HFFc6 (cell line): ENCODE data around the gene CNTLN. TPM values are rescaled to one million over a fixed set of nuclear protein-coding genes. Genes with fewer than 3 reads are reported as not detected.

Source experiments
- DNase-seq: peaks from one replicate; pipeline ENCODE4 v3.0.0-alpha.2; 2018
- H3K27ac Mint-ChIP-seq: 2 replicates; pipeline ENCODE4 v1.8.0; 2020; ENCODE audit warnings: mild to moderate bottlenecking, mixed read lengths
- H3K27me3 Mint-ChIP-seq: 2 replicates; pipeline ENCODE4 v1.8.0; 2021; ENCODE audit warnings: mild to moderate bottlenecking, moderate library complexity, mixed read lengths; ENCODE audit not compliant: insufficient read depth
- H3K36me3 Mint-ChIP-seq: 2 replicates; pipeline ENCODE4 v1.8.0; 2021; ENCODE audit warnings: low read depth, mixed read lengths
- H3K4me1 Mint-ChIP-seq: 2 replicates; pipeline ENCODE4 v1.8.0; 2020; ENCODE audit warnings: low read depth, mixed read lengths
- H3K4me3 Mint-ChIP-seq: 2 replicates; pipeline ENCODE4 v1.8.0; 2020; ENCODE audit warnings: mild to moderate bottlenecking, moderate library complexity, mixed read lengths
- H3K9me3 Mint-ChIP-seq: 2 replicates; pipeline ENCODE4 v1.8.0; 2020; ENCODE audit warnings: mild to moderate bottlenecking, mixed read lengths
- CTCF ChIP-seq: fragments of 200-600 bp; sonication (generic); IDR thresholded peaks from 2 replicates; pipeline ENCODE4 v1.5.0; 2021; ENCODE audit warnings: antibody characterized with exemption, mild to moderate bottlenecking
- total RNA-seq, 6 experiments: library from RNA; stranded (reverse); fragmentation: NEBNext Ultra II Directional; extraction: Animal tissue kit (Norgen Biotek cat#: 25700); gene quantifications; 2 replicates in 1 of 6; 3 replicates in 5 of 6; pipeline ENCODE4 v1.2.3, GENCODE V29; 2021

Gene CNTLN
- total RNA-seq, 6 experiments from 2014 or later: 4.9 to 9.0 (median 8.6) TPM

GRCh38 chr9:17315341-17315740, 180.5 kb downstream of the CNTLN start:
- Mint-ChIP-seq H3K4me1 (peaks cover 26% of the 10 kb centered on the region), H3K9me3 (no peaks in the 10 kb centered on the region), H3K27me3 (no peaks in the 10 kb centered on the region), H3K4me3 (no peak overlapping the region), H3K36me3 (no peaks in the 10 kb centered on the region), H3K27ac (no peak overlapping the region)
- no peak for TF ChIP-seq CTCF
- DNase-seq: peak; percentile 10

GRCh38 chr9:17318821-17319320, 184.0 kb downstream of the CNTLN start:
- H3K4me1 Mint-ChIP-seq: peaks cover 26% of the 10 kb centered on the region
- no peaks in the 10 kb centered on the region for H3K36me3 Mint-ChIP-seq
- peak overlapping the region; percentile 38; the same call in 1 of the 2 replicates for H3K27ac Mint-ChIP-seq
- peak; percentile 2 for DNase-seq
- no peaks in the 10 kb centered on the region for H3K27me3 Mint-ChIP-seq
- no peak overlapping the region for H3K4me3 Mint-ChIP-seq
- no peaks in the 10 kb centered on the region for H3K9me3 Mint-ChIP-seq
- TF ChIP-seq CTCF: no peak

- Mint-ChIP-seq H3K4me1 (peaks cover 25% of the 10 kb centered on the region), H3K27ac (no peak overlapping the region), H3K27me3 (no peaks in the 10 kb centered on the region), H3K36me3 (no peaks in the 10 kb centered on the region), H3K4me3 (no peak overlapping the region), H3K9me3 (no peaks in the 10 kb centered on the region)
- DNase-seq: no peak
- no peak for TF ChIP-seq CTCF
Observed at GRCh38 chr9:17319864-17320263, 185.0 kb downstream of the CNTLN start.

- no peaks in the 10 kb centered on the region for H3K9me3 Mint-ChIP-seq
- no peaks in the 10 kb centered on the region for H3K36me3 Mint-ChIP-seq
- H3K4me3 Mint-ChIP-seq: no peak overlapping the region
- no peaks in the 10 kb centered on the region for H3K27me3 Mint-ChIP-seq
- no peak for TF ChIP-seq CTCF
- peaks cover 15% of the 10 kb centered on the region for H3K4me1 Mint-ChIP-seq
- no peak overlapping the region for H3K27ac Mint-ChIP-seq
- DNase-seq: no peak
Observed at GRCh38 chr9:17322882-17323864, 188.3 kb downstream of the CNTLN start.

GRCh38 chr9:17328331-17328730, 193.5 kb downstream of the CNTLN start:
- Mint-ChIP-seq H3K4me1 (no peaks in the 10 kb centered on the region), H3K27me3 (no peaks in the 10 kb centered on the region), H3K4me3 (no peak overlapping the region), H3K36me3 (no peaks in the 10 kb centered on the region), H3K27ac (no peak overlapping the region), H3K9me3 (no peaks in the 10 kb centered on the region)
- DNase-seq: no peak
- TF ChIP-seq CTCF: no peak
